Tibial nerve (tissue), 3 donors: ENCODE measurements around the gene INTS13.

Source experiments
- POLR2A ChIP-seq, 2 donors: fragments of 450-650 bp; IDR thresholded peaks; one replicate each; pipeline ENCODE4 v1.6.1; 2017; ENCODE audit warnings: antibody characterized with exemption in 2 of 2, mild to moderate bottlenecking in 2 of 2, moderate library complexity in 2 of 2
- TF ChIP-seq, protein P1 (sequence below), 5 experiments: fragments of 200-600 bp in 3 of 5; fragments of 450-650 bp in 2 of 5; sonication (generic) in 3 of 5; IDR thresholded peaks; one replicate each; pipeline ENCODE4 v1.5.1; 2016 to 2019; ENCODE audit warnings: antibody characterized with exemption in 5 of 5, mild to moderate bottlenecking in 3 of 5, moderate library complexity in 2 of 5

DNA sequence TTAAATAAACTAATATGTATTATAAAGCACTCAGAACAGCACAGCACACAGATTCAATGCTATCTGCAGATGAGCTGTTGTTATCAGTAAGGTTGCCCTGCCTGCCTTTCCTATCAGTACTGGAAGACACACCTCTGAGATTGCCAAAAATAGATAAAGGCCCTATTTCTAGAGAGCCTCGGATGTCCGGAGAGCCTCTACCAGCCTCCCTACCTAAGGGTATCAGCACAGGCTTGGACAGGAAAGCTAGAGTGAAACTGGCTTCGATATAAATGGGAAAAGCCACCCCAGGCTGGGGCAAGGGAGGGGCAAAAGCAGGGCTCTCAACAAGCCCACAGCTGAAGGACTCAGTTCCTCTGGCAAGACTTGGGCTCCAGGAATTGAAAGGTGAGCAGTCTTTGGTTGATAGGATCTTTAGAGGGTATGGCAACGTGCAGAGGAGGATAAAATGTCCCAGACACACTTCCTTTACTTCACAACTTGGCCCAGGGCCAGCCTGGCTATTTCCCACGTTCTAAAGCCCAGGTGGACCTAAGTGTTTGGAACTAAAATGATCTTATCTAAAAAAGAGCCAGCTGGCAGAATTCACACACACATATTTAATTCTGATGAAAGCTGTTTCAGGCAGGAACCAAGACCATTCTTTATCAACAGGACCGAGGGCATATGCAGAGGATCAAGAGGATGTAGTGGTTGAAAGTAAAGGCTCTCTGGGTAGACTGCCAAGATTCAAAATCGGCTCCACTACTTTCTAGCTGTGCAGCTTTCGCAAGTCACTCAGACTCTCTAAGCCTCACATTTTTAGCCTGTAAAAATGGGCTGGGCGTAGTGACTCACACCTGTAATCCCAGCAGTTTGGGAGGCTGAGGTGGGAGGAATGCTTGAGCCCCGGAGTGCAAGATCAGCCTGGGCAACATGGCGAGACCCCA is 67.0 kb downstream of the INTS13 start:
- TF ChIP-seq, protein P1, sequence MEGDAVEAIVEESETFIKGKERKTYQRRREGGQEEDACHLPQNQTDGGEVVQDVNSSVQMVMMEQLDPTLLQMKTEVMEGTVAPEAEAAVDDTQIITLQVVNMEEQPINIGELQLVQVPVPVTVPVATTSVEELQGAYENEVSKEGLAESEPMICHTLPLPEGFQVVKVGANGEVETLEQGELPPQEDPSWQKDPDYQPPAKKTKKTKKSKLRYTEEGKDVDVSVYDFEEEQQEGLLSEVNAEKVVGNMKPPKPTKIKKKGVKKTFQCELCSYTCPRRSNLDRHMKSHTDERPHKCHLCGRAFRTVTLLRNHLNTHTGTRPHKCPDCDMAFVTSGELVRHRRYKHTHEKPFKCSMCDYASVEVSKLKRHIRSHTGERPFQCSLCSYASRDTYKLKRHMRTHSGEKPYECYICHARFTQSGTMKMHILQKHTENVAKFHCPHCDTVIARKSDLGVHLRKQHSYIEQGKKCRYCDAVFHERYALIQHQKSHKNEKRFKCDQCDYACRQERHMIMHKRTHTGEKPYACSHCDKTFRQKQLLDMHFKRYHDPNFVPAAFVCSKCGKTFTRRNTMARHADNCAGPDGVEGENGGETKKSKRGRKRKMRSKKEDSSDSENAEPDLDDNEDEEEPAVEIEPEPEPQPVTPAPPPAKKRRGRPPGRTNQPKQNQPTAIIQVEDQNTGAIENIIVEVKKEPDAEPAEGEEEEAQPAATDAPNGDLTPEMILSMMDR (IDR thresholded peaks at IDR 0.05), result no peak
- no peak for TF ChIP-seq POLR2A (IDR thresholded peaks at IDR 0.05)
